PC-3 (cell line): ENCODE results near the gene RFXANK.

Source experiments
- CTCF ChIP-seq: fragments of 300-600 bp; sonication (generic); conservative IDR thresholded peaks from 2 replicates; pipeline ENCODE4 v1.5.1; 2017; ENCODE audit warnings: antibody characterized with exemption, low read depth, mild to moderate bottlenecking, low read length
- EZH2 ChIP-seq: fragments of 300-600 bp; sonication (generic); IDR thresholded peaks from one replicate; pipeline ENCODE4 v1.6.1; 2017; ENCODE audit warnings: antibody characterized with exemption, mild to moderate bottlenecking, low read length; ENCODE audit not compliant: unreplicated experiment
- EZH2phosphoT487 ChIP-seq: fragments of 300-600 bp; sonication (generic); IDR thresholded peaks from 2 replicates; pipeline ENCODE4 v1.6.1; 2018; ENCODE audit warnings: mild to moderate bottlenecking, antibody characterized with exemption, low read length, borderline replicate concordance

GRCh38 chr19:19170873-19171672, 21.0 kb upstream of the RFXANK start:
- TF ChIP-seq EZH2 (no peak), CTCF (no peak), EZH2phosphoT487 (no peak)
